Vagina (tissue), 2 donors: ENCODE results near the gene SIGLEC12. TPM values are rescaled to one million over a fixed set of nuclear protein-coding genes. Genes with fewer than 3 reads are reported as not detected.
"Not testable (repeated sequence)": the region's sequence is repeated elsewhere in the genome, so short reads cannot be mapped to it uniquely, and the experiment has no call there.

Source experiments
- DNase-seq, 2 donors: peaks; one replicate each; pipeline ENCODE4 v3.0.0-alpha.2; 2017; ENCODE audit errors: extremely low spot score in 2 of 2
- H3K27ac ChIP-seq: fragments of 200-600 bp; sonication (generic); one replicate; pipeline ENCODE4 v1.5.1; 2019
- H3K27me3 ChIP-seq: fragments of 200-600 bp; sonication (generic); one replicate; pipeline ENCODE4 v1.5.1; 2019
- H3K36me3 ChIP-seq, 2 donors: fragments of 200-600 bp; sonication (generic); one replicate each; pipeline ENCODE4 v1.5.1; 2017 to 2019
- H3K4me1 ChIP-seq: fragments of 200-600 bp; sonication (generic); one replicate; pipeline ENCODE4 v1.5.1; 2019
- H3K4me3 ChIP-seq, 2 donors: fragments of 200-600 bp; sonication (generic); 1 replicate in 1 of 2; 2 replicates in 1 of 2; pipeline ENCODE4 v1.5.1; 2016 to 2019
- H3K9me3 ChIP-seq: fragments of 200-600 bp; sonication (generic); one replicate; pipeline ENCODE4 v1.5.1; 2019
- CTCF ChIP-seq, 3 experiments: fragments of 450-650 bp in 2 of 3; fragments of 200-600 bp in 1 of 3; sonication (generic) in 1 of 3; IDR thresholded peaks; one replicate each; pipeline ENCODE4 v1.5.1; 2017 to 2019; ENCODE audit warnings: antibody characterized with exemption in 3 of 3, mild to moderate bottlenecking in 2 of 3, moderate library complexity in 2 of 3
- POLR2A ChIP-seq, 2 donors: fragments of 450-650 bp; IDR thresholded peaks; one replicate each; pipeline ENCODE4 v1.6.1; 2017; ENCODE audit warnings: antibody characterized with exemption in 2 of 2, mild to moderate bottlenecking in 2 of 2, moderate library complexity in 2 of 2
- POLR2AphosphoS5 ChIP-seq, 2 donors: sonication (generic); formaldehyde crosslinking; IDR thresholded peaks; one replicate each; pipeline ENCODE4 v1.9.0; 2017; ENCODE audit warnings: antibody characterized with exemption in 2 of 2, mild to moderate bottlenecking in 2 of 2, low read depth in 1 of 2; ENCODE audit not compliant: insufficient read depth in 1 of 2
- intact Hi-C: fragments of 100-400 bp; cut with DNase I; formaldehyde crosslinking; loops from one replicate; pipeline ENCODE4 v1.15.1; 2023
- total RNA-seq: library from RNA; depleted of rRNA; stranded (reverse); fragments of >200 nt; gene quantifications from one replicate; pipeline ENCODE4 v1.2.3, GENCODE V29; 2016

Gene SIGLEC12
- total RNA-seq, 1 donor from 2014 or later: not detected

GRCh38 chr19:51456541-51457290 lies 44.9 kb downstream of the SIGLEC12 start:
- H3K9me3 ChIP-seq: no peaks in the 10 kb centered on the region
- H3K4me1 ChIP-seq: no peaks in the 10 kb centered on the region
- H3K27ac ChIP-seq: no peak overlapping the region
- H3K27me3 ChIP-seq: no peaks in the 10 kb centered on the region
- DNase-seq: no peak
- intact Hi-C loops: no loop called here
- no peaks in the 10 kb centered on the region for H3K36me3 ChIP-seq
- H3K4me3 ChIP-seq: no peak overlapping the region
- TF ChIP-seq CTCF (IDR thresholded peaks at IDR 0.05): no peak
- no peak for TF ChIP-seq POLR2AphosphoS5 (IDR thresholded peaks at IDR 0.05; ENCODE audit: insufficient read depth in 1 of 2, low read depth in 1 of 2)
- no peak for TF ChIP-seq POLR2A (IDR thresholded peaks at IDR 0.05)

GRCh38 chr19:51450730-51451307 lies 50.8 kb downstream of the SIGLEC12 start:
- no peaks in the 10 kb centered on the region for H3K36me3 ChIP-seq
- H3K27me3 ChIP-seq: no peaks in the 10 kb centered on the region
- intact Hi-C loops: no loop called here
- DNase-seq: no peak
- TF ChIP-seq CTCF (IDR thresholded peaks at IDR 0.05) (no peak), POLR2AphosphoS5 (IDR thresholded peaks at IDR 0.05; ENCODE audit: insufficient read depth in 1 of 2, low read depth in 1 of 2) (no peak), POLR2A (IDR thresholded peaks at IDR 0.05) (no peak)
- H3K9me3 ChIP-seq: no peaks in the 10 kb centered on the region
- no peaks in the 10 kb centered on the region for H3K4me1 ChIP-seq
- no peak overlapping the region for H3K4me3 ChIP-seq
- no peak overlapping the region for H3K27ac ChIP-seq

GRCh38 chr19:51448411-51449016 lies 53.1 kb downstream of the SIGLEC12 start:
- no peak for DNase-seq
- H3K27me3 ChIP-seq: no peaks in the 10 kb centered on the region
- H3K4me3 ChIP-seq: no peak overlapping the region
- H3K9me3 ChIP-seq: no peaks in the 10 kb centered on the region
- intact Hi-C loops: no loop called here
- no peaks in the 10 kb centered on the region for H3K36me3 ChIP-seq
- TF ChIP-seq POLR2A (IDR thresholded peaks at IDR 0.05) (no peak), CTCF (IDR thresholded peaks at IDR 0.05) (no peak), POLR2AphosphoS5 (IDR thresholded peaks at IDR 0.05; ENCODE audit: insufficient read depth in 1 of 2, low read depth in 1 of 2) (no peak)
- H3K27ac ChIP-seq: no peak overlapping the region
- no peaks in the 10 kb centered on the region for H3K4me1 ChIP-seq

- Histone ChIP-seq H3K4me1 (no peaks in the 10 kb centered on the region), H3K27ac (no peak overlapping the region), H3K36me3 (no peaks in the 10 kb centered on the region), H3K27me3 (no peaks in the 10 kb centered on the region), H3K9me3 (no peaks in the 10 kb centered on the region), H3K4me3 (no peak overlapping the region)
- no peak for TF ChIP-seq CTCF (IDR thresholded peaks at IDR 0.05)
- TF ChIP-seq POLR2A (IDR thresholded peaks at IDR 0.05): no peak
- no peak for DNase-seq
- intact Hi-C loops: no loop called here
Observed at GRCh38 chr19:51448011-51448410, 53.6 kb downstream of the SIGLEC12 start.

GRCh38 chr19:51447510-51447909 lies 54.1 kb downstream of the SIGLEC12 start:
- H3K27ac ChIP-seq, DNase-seq, H3K27me3 ChIP-seq, H3K4me1 ChIP-seq, H3K9me3 ChIP-seq, intact Hi-C loops, H3K36me3 ChIP-seq, H3K4me3 ChIP-seq: not testable (repeated sequence)
